Astrocyte of the spinal cord (primary cell): Measurements from ENCODE around the gene EXTL2.
"Not testable (repeated sequence)": the region's sequence is repeated elsewhere in the genome, so short reads cannot be mapped to it uniquely, and the experiment has no call there.

Experiments used
- DNase-seq: peaks from one replicate; pipeline ENCODE4 v3.0.0; 2011; ENCODE audit warnings: low read depth, low spot score
- H3K4me3 ChIP-seq: 2 replicates; pipeline ENCODE4 v1.5.1; 2011; ENCODE audit warnings: low read depth, mild to moderate bottlenecking, low read length, moderate library complexity
- CTCF ChIP-seq: IDR thresholded peaks from 2 replicates; pipeline ENCODE4 v1.5.1; 2012; ENCODE audit warnings: low read depth, mild to moderate bottlenecking, low read length, inconsistent platforms
- in situ Hi-C: cut with HindIII; loops from 2 replicates; pipeline ENCODE4 v1.10.0; 2017; ENCODE audit warnings: low sequenced_read_pairs

EXTL2 gene

GRCh38 chr1:100834777-100835660 lies 59.6 kb downstream of the EXTL2 start:
- no peak for DNase-seq
- in situ Hi-C loops, result no loop called here
- H3K4me3 ChIP-seq, result no peak overlapping the region
- TF ChIP-seq CTCF, result peak; percentile 39

- no peak overlapping the region for H3K4me3 ChIP-seq
These were observed 61.8 kb downstream of the EXTL2 start for GRCh38 chr1:100832694-100833428.

GRCh38 chr1:100825666-100826065 lies 69.0 kb downstream of the EXTL2 start:
- H3K4me3 ChIP-seq, DNase-seq, in situ Hi-C loops: not testable (repeated sequence)

More at GRCh38 chr1:100832694-100833428, 61.8 kb downstream of the EXTL2 start:
- no peak for TF ChIP-seq CTCF
- DNase-seq, result no peak
- in situ Hi-C loops, result no loop called here
